ENCODE results near the gene KCNK3.
A peak's percentile ranks its signal among the peaks of the same experiment; 100 is the strongest.

KCNK3 gene

DNA sequence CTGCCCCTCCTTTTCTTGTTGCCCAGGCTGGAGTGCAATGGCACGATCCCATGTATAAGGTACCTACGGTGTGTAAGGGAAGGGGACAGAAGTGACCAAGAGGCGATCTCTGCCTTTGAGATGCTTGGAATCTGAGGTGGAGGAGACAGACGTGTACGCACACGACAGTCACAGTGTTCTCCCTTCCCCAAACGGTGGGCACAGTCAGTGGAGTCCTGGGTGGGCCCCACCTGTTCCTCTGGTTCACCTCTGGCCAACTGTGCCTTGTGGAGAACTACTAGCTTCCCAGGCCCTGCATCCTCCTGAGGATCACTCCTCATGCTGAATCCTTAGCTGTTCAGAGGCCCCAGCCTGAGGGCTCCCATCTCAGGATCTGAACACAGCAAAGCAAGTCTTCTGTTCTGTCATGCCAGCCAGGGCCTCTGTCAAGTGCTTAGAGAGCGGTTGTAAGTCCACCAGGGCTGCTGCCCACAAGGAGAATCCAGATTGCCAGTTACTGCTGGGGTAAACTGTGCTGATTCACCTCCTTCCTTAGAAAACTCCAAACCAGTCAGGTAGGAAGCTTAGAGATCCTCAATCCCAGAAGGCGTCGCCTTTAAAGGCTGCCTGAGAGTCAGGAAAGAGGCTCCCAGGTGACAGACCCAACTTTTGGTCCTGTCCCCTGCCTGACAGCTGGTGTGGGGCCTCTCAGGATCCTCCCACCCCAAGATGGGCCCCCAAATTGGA, 73.1 kb downstream of the KCNK3 start:
- Histone ChIP-seq H3K14ac (ENCODE audit: low read length in 2 of 2) (peak overlapping the region in 1 of 2 experiments; percentile 0), H3K27me3 (ENCODE audit: control insufficient read depth in 1 of 2, insufficient read depth in 1 of 2, low read length in 2 of 2) (no peaks in the 10 kb centered on the region), H3K4me3 (ENCODE audit: insufficient read depth in 1 of 2, low read depth in 1 of 2, low read length in 2 of 2) (peak overlapping the region in 1 of 2 experiments; percentile 96), H3K4ac (ENCODE audit: low read depth in 1 of 2, low read length in 2 of 2) (no peak overlapping the region), H3K79me1 (replicated peaks; ENCODE audit: low read length, poor library complexity, severe bottlenecking) (peaks cover 18% of the 10 kb centered on the region), H2BK12ac (ENCODE audit: low read length in 2 of 2) (peak overlapping the region in 1 of 2 experiments; percentile 22), H3K18ac (ENCODE audit: low read depth in 1 of 2, low read length in 2 of 2) (peak overlapping the region in 1 of 2 experiments; percentile 58), H3K23ac (ENCODE audit: low read length in 2 of 2) (peak overlapping the region; percentile 42 to 78), H2BK15ac (ENCODE audit: low read depth, poor library complexity, severe bottlenecking) (peak overlapping the region; percentile 17), H3K4me1 (ENCODE audit: control insufficient read depth, insufficient read depth, low read depth, low read length) (peaks cover 41% of the 10 kb centered on the region), H2AK5ac (ENCODE audit: low read length, severe bottlenecking) (peak overlapping the region; percentile 39), H3K36me3 (ENCODE audit: control insufficient read depth in 1 of 2, insufficient read depth in 2 of 2, low read depth in 1 of 2, low read length in 2 of 2) (peaks cover 4 to 12% of the 10 kb centered on the region in 2 experiments), H3K9me3 (ENCODE audit: control insufficient read depth, low read length) (no peaks in the 10 kb centered on the region), H2AFZ (ENCODE audit: low read depth, low read length) (no peak overlapping the region), H2BK5ac (ENCODE audit: low read depth, low read length, poor library complexity, severe bottlenecking) (no peak overlapping the region), H4K91ac (ENCODE audit: low read length) (peak overlapping the region; percentile 37), H2BK120ac (ENCODE audit: low read depth, low read length) (peak overlapping the region; percentile 57), H3K9ac (ENCODE audit: low read length) (peak overlapping the region; percentile 98), H4K8ac (ENCODE audit: low read length) (peak overlapping the region; percentile 45), H3K27ac (ENCODE audit: low read length, poor library complexity, severe bottlenecking) (no peak overlapping the region), H3K4me2 (ENCODE audit: low read length, poor library complexity, severe bottlenecking) (peak overlapping the region; percentile 92)
- no peak for DNase-seq
- 92% methylated on average over 10 of the region's 10 CpGs for WGBS

DNA sequence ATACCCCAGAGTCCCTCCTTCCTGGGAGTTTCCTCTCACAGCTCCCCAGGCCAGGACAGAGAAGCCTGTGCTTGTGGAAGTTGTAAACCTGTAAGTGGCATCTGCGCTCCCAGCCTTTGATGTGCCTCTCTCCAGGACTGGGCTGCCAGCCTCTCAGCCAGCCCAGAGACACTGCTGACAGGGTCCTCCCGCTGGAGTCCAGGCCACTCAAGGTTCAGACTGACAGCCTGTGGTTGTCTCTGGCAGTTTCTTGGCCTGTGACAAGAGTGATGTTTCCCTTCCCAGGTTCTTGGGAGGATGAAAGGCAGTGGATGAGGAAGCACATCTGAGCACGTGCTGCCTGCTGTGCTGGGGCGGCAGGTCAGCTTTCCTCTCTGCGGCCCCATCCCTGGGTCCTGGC, 74.6 kb downstream of the KCNK3 start:
- H3K23ac ChIP-seq (ENCODE audit: low read length in 2 of 2), result peak overlapping the region in 1 of 2 experiments; percentile 46
- peaks cover 4 to 17% of the 10 kb centered on the region in 2 experiments for H3K36me3 ChIP-seq (ENCODE audit: control insufficient read depth in 1 of 2, insufficient read depth in 2 of 2, low read depth in 1 of 2, low read length in 2 of 2)
- peak overlapping the region in 1 of 2 experiments; percentile 19 for H3K18ac ChIP-seq (ENCODE audit: low read depth in 1 of 2, low read length in 2 of 2)
- peak overlapping the region in 1 of 2 experiments; percentile 76 for H3K4ac ChIP-seq (ENCODE audit: low read depth in 1 of 2, low read length in 2 of 2)
- H3K9ac ChIP-seq (ENCODE audit: low read length), result peak overlapping the region; percentile 40
- peak overlapping the region; percentile 18 to 70 for H2BK12ac ChIP-seq (ENCODE audit: low read length in 2 of 2)
- H2BK15ac ChIP-seq (ENCODE audit: low read depth, poor library complexity, severe bottlenecking), result no peak overlapping the region
- peaks cover 33% of the 10 kb centered on the region for H3K79me1 ChIP-seq (replicated peaks; ENCODE audit: low read length, poor library complexity, severe bottlenecking)
- H2BK5ac ChIP-seq (ENCODE audit: low read depth, low read length, poor library complexity, severe bottlenecking), result no peak overlapping the region
- H3K9me3 ChIP-seq (ENCODE audit: control insufficient read depth, low read length), result no peaks in the 10 kb centered on the region
- H4K91ac ChIP-seq (ENCODE audit: low read length), result no peak overlapping the region
- H3K27me3 ChIP-seq (ENCODE audit: control insufficient read depth in 1 of 2, insufficient read depth in 1 of 2, low read length in 2 of 2), result no peaks in the 10 kb centered on the region
- no peak overlapping the region for H2BK120ac ChIP-seq (ENCODE audit: low read depth, low read length)
- no peak overlapping the region for H3K4me3 ChIP-seq (ENCODE audit: insufficient read depth in 1 of 2, low read depth in 1 of 2, low read length in 2 of 2)
- peak overlapping the region; percentile 43 for H2AK5ac ChIP-seq (ENCODE audit: low read length, severe bottlenecking)
- H2AFZ ChIP-seq (ENCODE audit: low read depth, low read length), result no peak overlapping the region
- H3K4me2 ChIP-seq (ENCODE audit: low read length, poor library complexity, severe bottlenecking), result peak overlapping the region; percentile 12
- WGBS, result 45% methylated on average over 5 of the region's 5 CpGs
- H3K27ac ChIP-seq (ENCODE audit: low read length, poor library complexity, severe bottlenecking), result peak overlapping the region; percentile 19
- DNase-seq, result no peak
- peak overlapping the region; percentile 43 for H4K8ac ChIP-seq (ENCODE audit: low read length)
- no peak overlapping the region for H3K14ac ChIP-seq (ENCODE audit: low read length in 2 of 2)
- peaks cover 53% of the 10 kb centered on the region for H3K4me1 ChIP-seq (ENCODE audit: control insufficient read depth, insufficient read depth, low read depth, low read length)

DNA sequence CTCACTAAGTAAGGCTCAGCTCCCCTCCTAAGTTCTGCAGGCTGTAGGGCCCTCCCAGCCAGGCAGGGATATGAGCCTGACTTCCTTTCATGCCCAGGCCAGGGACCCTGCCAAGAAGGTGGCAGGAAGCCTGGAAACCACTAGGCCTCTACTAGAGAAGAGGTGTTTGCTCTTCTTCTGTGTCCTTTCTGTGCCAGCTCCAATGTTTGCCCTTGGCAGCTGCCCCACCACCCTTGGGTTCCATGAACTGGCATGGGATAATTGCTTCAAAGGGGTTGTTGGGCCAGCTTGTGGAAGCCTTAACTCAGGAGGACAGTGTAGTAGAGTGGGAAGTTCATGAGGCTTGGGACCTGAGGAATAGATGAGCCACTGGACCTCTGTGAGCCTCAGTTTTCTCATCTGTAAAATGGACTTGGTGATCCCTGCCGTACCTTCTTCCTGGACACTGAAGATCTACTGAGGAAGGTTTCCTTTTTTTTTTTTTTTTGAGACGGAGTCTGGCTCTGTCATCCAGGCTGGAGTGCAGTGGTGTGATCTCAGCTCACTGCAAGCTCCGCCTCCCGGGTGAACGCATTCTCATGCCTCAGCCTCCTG, 75.5 kb downstream of the KCNK3 start:
- Histone ChIP-seq H3K18ac (ENCODE audit: low read depth in 1 of 2, low read length in 2 of 2) (no peak overlapping the region), H3K4me1 (ENCODE audit: control insufficient read depth, insufficient read depth, low read depth, low read length) (peaks cover 58% of the 10 kb centered on the region), H3K4me3 (ENCODE audit: insufficient read depth in 1 of 2, low read depth in 1 of 2, low read length in 2 of 2) (no peak overlapping the region), H3K23ac (ENCODE audit: low read length in 2 of 2) (no peak overlapping the region), H2BK5ac (ENCODE audit: low read depth, low read length, poor library complexity, severe bottlenecking) (no peak overlapping the region), H2AFZ (ENCODE audit: low read depth, low read length) (no peak overlapping the region), H2AK5ac (ENCODE audit: low read length, severe bottlenecking) (no peak overlapping the region), H3K9ac (ENCODE audit: low read length) (no peak overlapping the region), H3K4ac (ENCODE audit: low read depth in 1 of 2, low read length in 2 of 2) (no peak overlapping the region), H2BK15ac (ENCODE audit: low read depth, poor library complexity, severe bottlenecking) (peak overlapping the region; percentile 32), H3K27ac (ENCODE audit: low read length, poor library complexity, severe bottlenecking) (no peak overlapping the region), H2BK120ac (ENCODE audit: low read depth, low read length) (no peak overlapping the region), H3K9me3 (ENCODE audit: control insufficient read depth, low read length) (no peaks in the 10 kb centered on the region), H2BK12ac (ENCODE audit: low read length in 2 of 2) (no peak overlapping the region), H3K4me2 (ENCODE audit: low read length, poor library complexity, severe bottlenecking) (no peak overlapping the region), H3K36me3 (ENCODE audit: control insufficient read depth in 1 of 2, insufficient read depth in 2 of 2, low read depth in 1 of 2, low read length in 2 of 2) (peaks cover 4 to 17% of the 10 kb centered on the region in 2 experiments), H3K27me3 (ENCODE audit: control insufficient read depth in 1 of 2, insufficient read depth in 1 of 2, low read length in 2 of 2) (no peaks in the 10 kb centered on the region), H3K14ac (ENCODE audit: low read length in 2 of 2) (no peak overlapping the region), H4K8ac (ENCODE audit: low read length) (no peak overlapping the region), H3K79me1 (replicated peaks; ENCODE audit: low read length, poor library complexity, severe bottlenecking) (peaks cover 35% of the 10 kb centered on the region), H4K91ac (ENCODE audit: low read length) (no peak overlapping the region)
- no peak for DNase-seq
- WGBS, result 90% methylated on average over 4 of the region's 5 CpGs

DNA sequence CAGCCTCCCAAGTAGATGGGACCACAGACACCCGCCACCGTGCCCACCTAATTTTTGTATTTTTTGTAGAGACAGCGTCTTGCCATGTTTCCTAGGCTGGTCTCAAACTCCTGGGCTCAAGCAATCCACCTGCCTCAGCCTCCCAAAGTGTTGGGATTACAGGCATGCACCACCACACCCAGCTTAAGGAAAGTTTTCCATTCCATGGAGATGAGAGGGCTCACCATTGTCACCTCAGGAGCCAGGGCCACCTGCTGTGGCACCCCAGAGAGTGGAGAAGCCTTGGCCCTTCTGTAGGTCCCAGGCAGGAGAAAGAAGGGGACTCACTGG, 76.2 kb downstream of the KCNK3 start:
- Histone ChIP-seq H2AFZ (ENCODE audit: low read depth, low read length) (no peak overlapping the region), H4K91ac (ENCODE audit: low read length) (no peak overlapping the region), H3K36me3 (ENCODE audit: control insufficient read depth in 1 of 2, insufficient read depth in 2 of 2, low read depth in 1 of 2, low read length in 2 of 2) (peaks cover 5 to 17% of the 10 kb centered on the region in 2 experiments), H3K4me2 (ENCODE audit: low read length, poor library complexity, severe bottlenecking) (no peak overlapping the region), H3K9me3 (ENCODE audit: control insufficient read depth, low read length) (no peaks in the 10 kb centered on the region), H2BK120ac (ENCODE audit: low read depth, low read length) (no peak overlapping the region), H3K4me1 (ENCODE audit: control insufficient read depth, insufficient read depth, low read depth, low read length) (peaks cover 55% of the 10 kb centered on the region), H2BK12ac (ENCODE audit: low read length in 2 of 2) (peak overlapping the region in 1 of 2 experiments; percentile 45), H3K4me3 (ENCODE audit: insufficient read depth in 1 of 2, low read depth in 1 of 2, low read length in 2 of 2) (no peak overlapping the region), H3K79me1 (replicated peaks; ENCODE audit: low read length, poor library complexity, severe bottlenecking) (peaks cover 33% of the 10 kb centered on the region), H3K4ac (ENCODE audit: low read depth in 1 of 2, low read length in 2 of 2) (no peak overlapping the region), H4K8ac (ENCODE audit: low read length) (peak overlapping the region; percentile 1), H3K14ac (ENCODE audit: low read length in 2 of 2) (no peak overlapping the region), H3K9ac (ENCODE audit: low read length) (peak overlapping the region; percentile 76), H2BK15ac (ENCODE audit: low read depth, poor library complexity, severe bottlenecking) (no peak overlapping the region), H2AK5ac (ENCODE audit: low read length, severe bottlenecking) (peak overlapping the region; percentile 18), H3K27ac (ENCODE audit: low read length, poor library complexity, severe bottlenecking) (no peak overlapping the region), H2BK5ac (ENCODE audit: low read depth, low read length, poor library complexity, severe bottlenecking) (no peak overlapping the region), H3K18ac (ENCODE audit: low read depth in 1 of 2, low read length in 2 of 2) (peak overlapping the region; percentile 3 to 54), H3K27me3 (ENCODE audit: control insufficient read depth in 1 of 2, insufficient read depth in 1 of 2, low read length in 2 of 2) (no peaks in the 10 kb centered on the region), H3K23ac (ENCODE audit: low read length in 2 of 2) (peak overlapping the region in 1 of 2 experiments; percentile 34)
- 97% methylated on average over 3 of the region's 3 CpGs for WGBS
- no peak for DNase-seq

All from mesenchymal stem cell (in vitro differentiated cells and primary cell).